GM18519 (cell line): ENCODE measurements around the gene CACNA1E.

Experiments
- ATAC-seq: cut with Tn5 transposase; IDR thresholded peaks from one replicate; pipeline ENCODE4 v1.9.1; 2021; ENCODE audit warnings: mild to moderate bottlenecking, moderate library complexity; ENCODE audit not compliant: unreplicated experiment, low FRiP score

CACNA1E gene

GRCh38 chr1:181483285-181484195 lies at the start of gene CACNA1E:
Gene CACNA1E, plus strand, starts transcription at chr1:181483517. Its CDS starts 228 bp downstream, at chr1:181483745.
- no peak for ATAC-seq

- ATAC-seq: no peak
These were observed 49.4 kb upstream of the CACNA1E start for GRCh38 chr1:181433931-181434330.

DNA sequence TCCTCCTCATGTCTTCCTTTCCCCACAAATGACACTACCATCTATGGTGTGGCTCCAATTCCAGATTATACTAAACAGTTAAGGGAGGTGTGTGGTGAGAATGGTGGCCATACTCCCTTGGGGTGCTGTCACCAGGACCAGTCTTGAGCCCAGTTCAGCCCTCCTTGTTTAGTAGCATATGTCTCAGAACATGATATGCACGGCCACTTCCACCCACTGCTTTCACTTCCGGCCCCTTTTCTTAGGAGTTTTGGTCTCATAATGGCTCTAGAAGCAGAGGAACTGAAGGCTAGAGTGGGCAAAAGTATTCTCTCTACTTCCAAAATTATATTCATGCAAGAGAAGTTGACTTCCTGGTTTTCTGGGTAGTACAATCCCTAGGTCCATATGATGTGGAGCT lies 45.3 kb upstream of the CACNA1E start:
- no peak for ATAC-seq

DNA sequence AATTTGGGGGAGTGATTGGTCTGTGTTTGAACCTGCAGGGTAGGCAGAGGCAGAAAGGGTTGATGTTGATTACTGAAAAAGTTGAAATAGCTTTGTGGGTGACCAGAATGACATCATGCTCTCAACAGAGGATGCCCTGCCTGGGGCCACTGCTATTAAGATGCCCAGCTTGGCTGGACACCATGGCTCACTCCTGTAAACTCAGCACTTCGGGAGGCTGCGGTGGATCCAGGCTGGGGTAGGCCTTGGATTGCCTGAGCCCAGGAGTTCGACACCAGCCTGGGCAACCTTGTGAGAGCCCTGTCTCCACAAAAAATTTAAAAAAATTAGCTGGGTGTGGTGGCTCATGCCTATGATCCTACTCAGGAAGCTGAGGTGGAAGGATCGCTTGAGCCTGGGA lies 42.8 kb upstream of the CACNA1E start:
- ATAC-seq: no peak

DNA sequence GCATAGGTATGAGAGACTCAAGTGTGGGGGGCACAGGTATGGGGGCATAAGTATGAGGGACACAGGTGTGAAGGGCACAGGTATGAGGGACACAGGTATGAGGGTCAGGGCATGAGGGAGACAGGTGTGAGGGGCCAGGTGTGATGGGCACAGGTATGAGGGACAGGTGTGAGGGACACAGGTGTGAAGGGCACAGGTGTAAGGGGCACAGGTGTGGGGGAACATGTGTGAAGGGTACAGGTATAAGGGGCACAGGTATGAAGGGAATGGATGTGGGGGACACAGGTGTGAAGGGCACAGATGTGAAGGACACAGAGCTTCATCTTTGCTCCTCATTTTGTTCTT lies 41.2 kb upstream of the CACNA1E start:
- ATAC-seq: no peak

GRCh38 chr1:181443231-181443853 lies 40.0 kb upstream of the CACNA1E start:
- ATAC-seq: no peak

GRCh38 chr1:181445436-181445835 lies 37.9 kb upstream of the CACNA1E start:
- no peak for ATAC-seq

DNA sequence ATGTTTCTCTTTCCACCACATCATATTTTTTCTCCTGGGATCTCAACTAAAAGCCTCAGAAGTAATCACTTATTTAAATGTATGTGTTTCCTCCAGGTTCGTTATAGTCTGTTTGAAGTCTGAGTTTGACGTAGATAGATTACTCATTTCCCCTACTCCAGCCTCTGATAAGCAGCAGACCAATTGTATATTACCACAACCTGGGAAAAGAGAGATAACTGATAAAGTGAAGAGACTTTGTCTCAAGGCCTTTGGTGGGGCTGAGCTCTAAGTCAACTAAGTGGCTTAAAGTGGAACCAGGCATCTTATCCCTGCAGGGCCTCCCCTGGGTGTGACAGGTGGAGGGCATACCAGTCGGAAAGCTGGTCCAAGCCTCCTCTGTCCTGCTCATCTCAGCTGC lies 34.9 kb upstream of the CACNA1E start:
- ATAC-seq: no peak

DNA sequence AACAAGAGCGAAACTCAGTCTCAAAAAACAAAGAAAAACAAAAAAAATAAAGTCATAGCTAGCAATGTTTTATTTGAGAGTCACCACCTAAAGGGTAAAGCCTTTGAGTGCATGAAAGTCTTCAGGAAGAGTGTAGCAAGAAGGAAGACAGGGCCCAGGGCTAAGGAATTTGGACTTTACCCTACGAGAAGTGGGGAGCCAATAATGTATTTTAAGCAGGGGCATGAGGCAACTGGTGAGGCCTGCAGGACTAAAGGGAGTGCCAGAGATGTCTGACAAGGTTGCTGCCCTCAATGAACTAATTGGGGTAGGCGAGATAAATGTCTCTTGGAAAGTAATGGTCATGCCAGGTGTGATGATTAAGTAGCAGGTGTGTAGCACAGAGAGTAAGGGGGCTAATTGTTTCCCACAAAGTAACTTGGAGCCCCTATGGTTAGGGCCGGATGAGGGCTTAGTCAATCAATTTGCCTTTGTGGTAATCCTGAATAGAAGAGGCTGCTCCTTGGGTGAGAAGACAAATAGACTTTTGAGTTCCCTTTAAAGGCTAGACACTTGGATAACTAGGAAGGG lies 31.6 kb upstream of the CACNA1E start:
- no peak for ATAC-seq

DNA sequence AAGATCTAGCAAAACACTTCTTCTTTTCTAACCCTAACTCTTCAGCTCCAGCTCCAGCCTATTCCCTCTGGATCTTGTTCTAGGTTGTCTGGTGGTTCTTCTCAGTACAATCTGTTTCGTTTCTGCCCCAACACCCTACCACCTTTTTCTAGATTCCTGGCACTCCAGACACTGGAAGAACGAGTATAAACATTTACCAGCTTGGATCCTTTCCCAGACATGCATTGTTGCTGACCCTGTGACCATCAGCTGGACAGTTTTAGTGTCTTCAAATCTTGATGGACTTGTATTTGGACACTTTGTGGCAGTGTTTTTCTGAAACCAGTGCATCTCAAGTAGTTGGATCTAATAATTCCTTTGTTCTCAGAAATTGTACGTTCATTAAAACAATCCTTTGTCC lies 30.6 kb upstream of the CACNA1E start:
- ATAC-seq: no peak

- no peak for ATAC-seq
These were observed 29.6 kb upstream of the CACNA1E start for GRCh38 chr1:181453541-181454201.

GRCh38 chr1:181456551-181456950 lies 26.8 kb upstream of the CACNA1E start:
- ATAC-seq: no peak

- no peak for ATAC-seq
These were observed 24.9 kb upstream of the CACNA1E start for GRCh38 chr1:181458419-181458818.

GRCh38 chr1:181459067-181459466 lies 24.2 kb upstream of the CACNA1E start:
- no peak for ATAC-seq

GRCh38 chr1:181469829-181470228 lies 13.5 kb upstream of the CACNA1E start:
- ATAC-seq: no peak

GRCh38 chr1:181475580-181475979 lies 7.7 kb upstream of the CACNA1E start:
- ATAC-seq: no peak

DNA sequence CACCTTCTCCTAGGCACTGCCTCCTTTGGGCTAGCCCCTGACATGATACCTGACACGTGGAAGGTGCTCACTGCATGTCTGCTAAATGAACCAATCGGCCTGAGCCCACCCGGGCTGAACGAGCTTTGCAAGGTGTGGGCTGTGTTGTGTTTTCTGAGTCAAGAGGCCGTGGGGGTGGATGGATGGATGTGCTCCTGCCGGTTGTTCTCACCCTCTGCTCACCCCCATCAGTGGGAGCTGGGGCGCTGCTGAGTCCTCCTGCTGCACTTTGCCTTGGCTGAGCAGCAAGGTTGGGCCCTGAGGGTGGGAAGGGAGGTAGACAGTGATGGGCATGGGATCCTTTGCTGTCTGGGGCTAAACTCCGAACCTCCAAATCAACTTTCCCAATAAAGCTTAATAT lies 6.7 kb upstream of the CACNA1E start:
- no peak for ATAC-seq

- ATAC-seq: no peak
These were observed 5.0 kb upstream of the CACNA1E start for GRCh38 chr1:181478306-181478705.

- peak; percentile 63 for ATAC-seq
These were observed 4.1 kb upstream of the CACNA1E start for GRCh38 chr1:181479137-181479745.

- no peak for ATAC-seq
These were observed 1.3 kb upstream of the CACNA1E start for GRCh38 chr1:181482001-181482430.
